GM06990 (cell line): ENCODE results near the gene DOK6.
A peak's percentile ranks its signal among the peaks of the same experiment; 100 is the strongest.

Experiments
- DNase-seq: peaks from one replicate; pipeline ENCODE4 v3.0.0-alpha.2; 2011; ENCODE audit not compliant: insufficient read length; ENCODE audit errors: extremely low read depth
- H3K27me3 ChIP-seq: replicated peaks from 2 replicates; pipeline ENCODE4 v1.6.0; 2011; ENCODE audit warnings: low read length; ENCODE audit not compliant: control insufficient read depth, insufficient read depth
- H3K36me3 ChIP-seq: 2 replicates; pipeline ENCODE4 v1.5.1; 2011; ENCODE audit warnings: low read length; ENCODE audit not compliant: control insufficient read depth, insufficient read depth
- H3K4me3 ChIP-seq: replicated peaks from 2 replicates; pipeline ENCODE4 v1.5.1; 2011; ENCODE audit warnings: low read depth, mild to moderate bottlenecking, control low read depth, low read length
- TF ChIP-seq, protein P1 (sequence below): IDR thresholded peaks from 2 replicates; pipeline ENCODE4 v1.5.1; 2011; ENCODE audit warnings: low read length, control low read depth, mild to moderate bottlenecking, inconsistent platforms; ENCODE audit not compliant: insufficient read depth, poor library complexity, severe bottlenecking

Gene DOK6

DNA sequence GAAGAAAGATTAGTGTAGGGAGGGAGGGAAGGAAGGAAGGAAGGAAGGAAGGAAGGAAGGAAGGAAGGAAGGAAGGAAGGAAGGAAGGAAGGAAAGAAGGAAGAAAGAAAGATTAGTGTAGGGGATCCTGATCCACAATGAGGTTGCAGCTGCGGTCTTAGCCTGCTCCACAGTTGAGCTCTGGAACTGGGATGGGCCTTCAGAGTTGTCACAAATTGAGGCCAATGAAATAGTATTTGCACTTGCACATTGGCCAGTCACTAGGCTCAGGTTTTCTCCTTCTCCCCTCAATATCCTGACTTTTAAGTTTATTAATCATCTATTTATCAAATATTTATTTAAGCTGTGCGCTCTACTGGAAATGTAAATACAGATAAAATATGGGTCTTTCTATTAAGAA, 34.3 kb downstream of the DOK6 start:
- no peaks in the 10 kb centered on the region for H3K36me3 ChIP-seq
- TF ChIP-seq, protein P1, sequence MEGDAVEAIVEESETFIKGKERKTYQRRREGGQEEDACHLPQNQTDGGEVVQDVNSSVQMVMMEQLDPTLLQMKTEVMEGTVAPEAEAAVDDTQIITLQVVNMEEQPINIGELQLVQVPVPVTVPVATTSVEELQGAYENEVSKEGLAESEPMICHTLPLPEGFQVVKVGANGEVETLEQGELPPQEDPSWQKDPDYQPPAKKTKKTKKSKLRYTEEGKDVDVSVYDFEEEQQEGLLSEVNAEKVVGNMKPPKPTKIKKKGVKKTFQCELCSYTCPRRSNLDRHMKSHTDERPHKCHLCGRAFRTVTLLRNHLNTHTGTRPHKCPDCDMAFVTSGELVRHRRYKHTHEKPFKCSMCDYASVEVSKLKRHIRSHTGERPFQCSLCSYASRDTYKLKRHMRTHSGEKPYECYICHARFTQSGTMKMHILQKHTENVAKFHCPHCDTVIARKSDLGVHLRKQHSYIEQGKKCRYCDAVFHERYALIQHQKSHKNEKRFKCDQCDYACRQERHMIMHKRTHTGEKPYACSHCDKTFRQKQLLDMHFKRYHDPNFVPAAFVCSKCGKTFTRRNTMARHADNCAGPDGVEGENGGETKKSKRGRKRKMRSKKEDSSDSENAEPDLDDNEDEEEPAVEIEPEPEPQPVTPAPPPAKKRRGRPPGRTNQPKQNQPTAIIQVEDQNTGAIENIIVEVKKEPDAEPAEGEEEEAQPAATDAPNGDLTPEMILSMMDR = no peak
- DNase-seq = no peak
- H3K27me3 ChIP-seq = no peaks in the 10 kb centered on the region
- H3K4me3 ChIP-seq = no peak overlapping the region

DNA sequence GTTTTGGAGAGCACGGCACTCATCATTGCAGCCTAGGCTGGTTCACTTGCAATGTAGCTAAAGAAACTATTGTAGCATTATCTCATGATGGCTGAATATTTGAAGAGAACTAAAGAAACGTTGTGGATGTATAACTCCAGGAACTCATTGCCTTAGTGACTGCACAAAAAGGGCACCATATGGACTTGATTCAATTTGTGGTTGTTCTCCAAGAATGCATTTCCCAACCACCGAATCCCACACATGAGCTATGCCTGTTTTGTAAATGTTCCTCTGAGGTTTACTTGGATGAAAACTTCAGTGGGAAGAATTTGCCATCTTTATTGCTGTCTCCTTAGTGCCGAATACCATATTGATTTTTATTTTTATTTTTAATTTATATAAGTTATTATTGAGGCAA, 43.5 kb downstream of the DOK6 start:
- Histone ChIP-seq H3K36me3 (no peaks in the 10 kb centered on the region), H3K4me3 (no peak overlapping the region), H3K27me3 (no peaks in the 10 kb centered on the region)
- TF ChIP-seq, protein P1 = no peak
- no peak for DNase-seq

DNA sequence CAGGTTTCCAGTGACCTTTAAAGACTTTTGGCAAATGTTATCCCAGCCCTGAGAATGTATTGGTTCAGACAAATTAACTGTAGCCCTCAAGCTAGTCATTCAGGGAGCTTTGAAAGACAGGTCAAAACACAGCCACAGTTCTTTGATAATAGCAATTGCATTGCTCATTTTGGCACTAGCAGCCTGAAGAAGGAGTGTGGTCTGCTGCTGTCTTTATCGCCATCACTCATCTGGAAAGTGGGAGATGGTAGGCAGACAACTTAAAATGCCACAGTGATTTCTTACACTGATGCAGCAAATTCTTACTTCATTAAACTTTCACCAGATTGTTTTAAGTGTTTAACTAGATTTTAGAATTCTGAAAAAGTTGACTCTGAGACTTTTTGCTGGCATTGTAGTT, 47.2 kb downstream of the DOK6 start:
- Histone ChIP-seq H3K4me3 (no peak overlapping the region), H3K36me3 (no peaks in the 10 kb centered on the region), H3K27me3 (no peaks in the 10 kb centered on the region)
- DNase-seq = no peak
- TF ChIP-seq, protein P1 = no peak

DNA sequence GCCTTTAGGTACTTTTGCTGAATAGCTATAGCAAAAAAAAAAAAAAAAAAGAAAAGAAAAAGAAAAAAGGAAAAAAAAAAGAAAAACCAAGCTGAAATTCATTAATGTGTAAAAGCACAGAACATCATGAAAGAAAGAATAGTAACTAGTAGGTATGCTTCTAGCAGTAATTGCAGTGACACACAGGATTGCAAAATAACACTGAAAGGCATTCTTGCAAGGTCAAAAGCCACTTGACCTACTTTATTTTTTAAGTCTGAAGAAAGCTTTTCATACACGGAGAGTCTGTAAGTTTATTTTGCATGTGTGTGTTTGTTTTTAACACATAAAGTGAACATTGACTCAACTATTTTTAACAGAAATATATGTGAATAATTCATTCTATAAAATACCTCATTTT, 54.4 kb downstream of the DOK6 start:
- H3K36me3 ChIP-seq = no peaks in the 10 kb centered on the region
- TF ChIP-seq, protein P1 = no peak
- DNase-seq = no peak
- no peak overlapping the region for H3K4me3 ChIP-seq
- H3K27me3 ChIP-seq = no peaks in the 10 kb centered on the region

DNA sequence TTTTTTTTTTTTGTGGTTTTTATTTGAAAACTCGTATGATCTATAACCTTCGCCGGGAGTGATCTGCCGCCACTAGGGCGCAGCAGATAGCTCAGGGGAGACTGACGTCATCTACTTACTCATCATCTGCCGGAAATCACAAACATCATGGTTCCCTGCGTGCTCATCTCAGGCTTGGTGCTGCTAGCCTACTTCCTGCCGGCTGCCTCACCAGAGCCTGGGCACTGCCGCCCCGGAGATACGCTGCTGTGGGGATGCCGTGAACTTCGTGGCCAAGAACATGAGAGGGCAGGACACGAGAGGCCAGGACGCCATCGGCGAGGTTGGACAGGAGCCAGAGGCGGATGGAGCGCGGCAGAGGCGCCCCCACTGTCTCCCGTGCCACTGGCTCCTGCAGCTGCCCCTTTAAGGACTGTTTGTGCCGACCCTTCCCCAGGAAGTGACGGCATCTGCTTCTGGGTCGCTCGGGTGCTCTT, 68.8 kb downstream of the DOK6 start:
- no peak overlapping the region for H3K4me3 ChIP-seq
- no peaks in the 10 kb centered on the region for H3K27me3 ChIP-seq
- H3K36me3 ChIP-seq = no peaks in the 10 kb centered on the region; the same call in 1 of the 2 replicates
- DNase-seq = peak; percentile 6
- TF ChIP-seq, protein P1 = peak; percentile 29

DNA sequence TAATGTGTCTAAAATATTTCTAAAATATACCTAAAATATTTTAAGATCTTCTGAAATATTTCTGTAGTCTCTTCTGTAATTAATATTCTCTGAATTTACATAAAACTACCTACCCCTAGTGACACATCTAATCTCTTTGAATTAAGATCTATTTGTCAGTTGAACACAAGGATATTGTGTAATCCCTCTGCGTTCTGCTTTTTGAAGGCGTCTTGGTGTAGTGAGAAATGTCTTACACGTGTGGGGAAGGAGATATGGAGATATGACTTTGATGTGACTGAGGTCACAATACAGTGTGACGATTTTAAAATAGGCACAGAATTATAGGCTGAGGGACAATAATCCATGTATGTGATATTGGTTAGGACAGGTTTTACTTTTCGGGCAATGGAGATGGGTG, 79.8 kb downstream of the DOK6 start:
- H3K36me3 ChIP-seq = no peaks in the 10 kb centered on the region
- H3K27me3 ChIP-seq = no peaks in the 10 kb centered on the region
- H3K4me3 ChIP-seq = no peak overlapping the region
- DNase-seq = no peak
- TF ChIP-seq, protein P1 = no peak
